ENCODE data around the gene NYAP2. TPM values are rescaled to one million over a fixed set of nuclear protein-coding genes. Genes with fewer than 3 reads are reported as not detected.

The NYAP2 gene
- total RNA-seq, 6 experiments from 2014 or later, result not detected

DNA sequence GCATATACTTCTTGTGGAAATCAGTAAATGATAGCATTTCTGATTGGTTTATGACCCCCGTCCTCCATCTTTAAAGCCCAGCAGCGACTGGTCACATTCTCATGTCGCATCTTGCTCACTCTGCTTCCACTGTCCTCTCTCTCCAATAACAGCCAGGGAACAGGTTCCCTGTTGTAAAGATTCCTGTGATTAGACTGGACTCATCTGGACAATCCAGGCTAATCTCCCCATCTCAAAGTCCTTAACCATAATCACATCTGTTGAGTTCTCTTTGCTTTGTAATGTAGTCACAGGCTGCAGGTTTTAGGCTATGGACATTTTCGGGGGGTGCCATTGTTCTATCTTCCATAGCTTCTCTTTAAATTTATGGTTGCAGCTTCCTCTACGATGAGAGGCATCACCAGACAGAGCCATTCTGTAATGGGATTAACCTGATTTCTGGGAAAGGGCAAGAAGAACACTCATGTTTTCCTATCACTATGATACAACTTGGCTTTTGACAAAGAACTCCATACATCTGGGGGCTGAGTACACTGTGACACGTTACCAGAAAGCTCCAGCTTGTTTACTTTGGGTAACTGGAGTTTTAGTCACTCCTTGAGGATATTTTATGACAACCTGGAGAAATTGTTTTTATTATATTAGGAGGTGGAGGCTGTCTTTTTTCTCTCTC, 159.0 kb downstream of the NYAP2 start:
- H3K4me3 Mint-ChIP-seq, result no peak overlapping the region
- peaks cover 4% of the 10 kb centered on the region; the same call in 1 of the 2 replicates for H3K27me3 Mint-ChIP-seq (ENCODE audit: insufficient read depth)
- TF ChIP-seq, protein P1, sequence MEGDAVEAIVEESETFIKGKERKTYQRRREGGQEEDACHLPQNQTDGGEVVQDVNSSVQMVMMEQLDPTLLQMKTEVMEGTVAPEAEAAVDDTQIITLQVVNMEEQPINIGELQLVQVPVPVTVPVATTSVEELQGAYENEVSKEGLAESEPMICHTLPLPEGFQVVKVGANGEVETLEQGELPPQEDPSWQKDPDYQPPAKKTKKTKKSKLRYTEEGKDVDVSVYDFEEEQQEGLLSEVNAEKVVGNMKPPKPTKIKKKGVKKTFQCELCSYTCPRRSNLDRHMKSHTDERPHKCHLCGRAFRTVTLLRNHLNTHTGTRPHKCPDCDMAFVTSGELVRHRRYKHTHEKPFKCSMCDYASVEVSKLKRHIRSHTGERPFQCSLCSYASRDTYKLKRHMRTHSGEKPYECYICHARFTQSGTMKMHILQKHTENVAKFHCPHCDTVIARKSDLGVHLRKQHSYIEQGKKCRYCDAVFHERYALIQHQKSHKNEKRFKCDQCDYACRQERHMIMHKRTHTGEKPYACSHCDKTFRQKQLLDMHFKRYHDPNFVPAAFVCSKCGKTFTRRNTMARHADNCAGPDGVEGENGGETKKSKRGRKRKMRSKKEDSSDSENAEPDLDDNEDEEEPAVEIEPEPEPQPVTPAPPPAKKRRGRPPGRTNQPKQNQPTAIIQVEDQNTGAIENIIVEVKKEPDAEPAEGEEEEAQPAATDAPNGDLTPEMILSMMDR (IDR thresholded peaks at IDR 0.05), result no peak
- no peaks in the 10 kb centered on the region for H3K4me1 Mint-ChIP-seq (ENCODE audit: low read depth)
- no peak overlapping the region for H3K27ac Mint-ChIP-seq
- H3K9me3 Mint-ChIP-seq, result no peaks in the 10 kb centered on the region
- DNase-seq, result no peak
- H3K36me3 Mint-ChIP-seq (ENCODE audit: low read depth), result no peaks in the 10 kb centered on the region

DNA sequence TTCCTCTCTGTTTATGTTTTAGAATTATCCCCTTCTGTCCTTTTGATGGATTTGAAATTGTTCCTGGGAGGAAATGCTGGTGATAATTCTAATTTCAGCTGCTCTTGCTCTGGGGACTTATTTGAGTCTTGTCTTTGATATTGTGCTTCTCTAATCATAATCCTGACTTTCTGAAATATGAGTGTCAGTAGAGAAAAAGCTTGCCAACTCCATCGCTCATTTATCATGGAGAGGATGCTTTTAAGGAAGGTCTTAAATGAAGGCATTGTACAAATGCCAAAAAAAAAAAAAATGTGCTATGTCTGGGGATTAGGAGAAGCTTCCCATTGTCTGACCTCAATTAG, 159.5 kb downstream of the NYAP2 start:
- TF ChIP-seq, protein P1 (IDR thresholded peaks at IDR 0.05), result no peak
- Mint-ChIP-seq H3K4me3 (no peak overlapping the region), H3K36me3 (ENCODE audit: low read depth) (no peaks in the 10 kb centered on the region), H3K4me1 (ENCODE audit: low read depth) (no peaks in the 10 kb centered on the region), H3K27me3 (ENCODE audit: insufficient read depth) (peaks cover 2% of the 10 kb centered on the region; the same call in 1 of the 2 replicates), H3K27ac (no peak overlapping the region), H3K9me3 (no peaks in the 10 kb centered on the region)
- no peak for DNase-seq

DNA sequence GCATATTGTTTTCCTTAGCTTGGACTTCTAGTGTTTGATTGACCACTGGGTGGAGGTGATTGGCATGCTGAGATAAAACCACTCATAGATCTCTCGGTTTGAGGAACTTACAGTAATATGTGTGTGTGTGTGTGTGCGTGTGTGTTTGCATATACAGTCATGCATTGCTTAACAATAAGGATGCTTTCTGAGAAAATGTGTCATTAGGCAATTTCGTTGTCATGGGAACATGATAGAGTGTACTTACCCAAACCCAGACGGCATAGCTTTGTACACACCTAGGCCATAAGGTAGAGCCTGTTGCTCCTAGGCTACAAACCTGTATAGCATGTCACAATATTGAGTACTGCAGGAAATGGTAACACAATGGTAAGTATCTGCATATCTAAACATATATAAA, 167.3 kb downstream of the NYAP2 start:
- Mint-ChIP-seq H3K9me3 (peaks cover 2% of the 10 kb centered on the region), H3K27me3 (ENCODE audit: insufficient read depth) (no peaks in the 10 kb centered on the region; the same call in 1 of the 2 replicates), H3K4me1 (ENCODE audit: low read depth) (no peaks in the 10 kb centered on the region), H3K36me3 (ENCODE audit: low read depth) (no peaks in the 10 kb centered on the region), H3K27ac (no peak overlapping the region), H3K4me3 (no peak overlapping the region)
- TF ChIP-seq, protein P1 (IDR thresholded peaks at IDR 0.05), result no peak
- DNase-seq, result no peak

DNA sequence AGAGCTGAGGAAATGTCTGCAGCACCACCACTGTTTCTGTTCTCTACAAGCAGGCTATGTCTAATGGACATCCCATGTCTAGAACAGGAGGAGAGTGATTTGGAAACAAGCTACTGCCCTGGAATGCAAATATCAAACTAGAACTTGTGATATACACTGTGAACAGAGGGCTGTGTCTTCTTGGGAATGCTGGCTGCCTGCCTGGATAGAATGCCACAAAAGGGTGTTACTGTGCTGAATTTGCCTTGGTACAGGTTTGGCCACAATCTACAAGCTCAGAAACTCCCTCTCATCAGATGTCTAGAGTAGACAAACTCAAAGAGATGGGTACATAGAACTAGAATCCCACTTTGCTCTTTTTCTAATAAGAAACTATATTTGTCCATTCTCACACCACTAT, 170.5 kb downstream of the NYAP2 start:
- no peak for DNase-seq
- TF ChIP-seq, protein P1 (IDR thresholded peaks at IDR 0.05), result no peak
- H3K4me3 Mint-ChIP-seq, result no peak overlapping the region

DNA sequence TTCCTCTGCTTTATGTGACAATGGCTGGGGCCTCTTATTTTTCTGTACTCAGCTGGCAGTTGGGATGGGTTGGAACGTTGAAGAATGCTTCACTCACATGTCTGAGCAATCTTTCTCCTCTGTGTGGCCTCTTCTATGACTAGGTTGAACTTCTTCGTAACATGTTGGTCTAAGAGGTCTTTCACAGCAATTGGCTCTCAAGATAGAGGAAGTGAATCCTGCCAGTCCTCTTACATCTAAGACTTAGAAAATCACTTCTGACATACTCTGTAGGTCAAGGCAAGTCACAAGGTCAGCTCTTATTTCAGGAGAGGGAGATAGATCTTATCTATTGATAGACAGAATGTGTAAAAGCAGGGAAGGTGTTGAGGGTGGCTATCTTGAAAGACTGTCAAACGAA, 174.1 kb downstream of the NYAP2 start:
- no peak overlapping the region for H3K27ac Mint-ChIP-seq
- no peaks in the 10 kb centered on the region for H3K27me3 Mint-ChIP-seq (ENCODE audit: insufficient read depth)
- no peak overlapping the region for H3K4me3 Mint-ChIP-seq
- H3K36me3 Mint-ChIP-seq (ENCODE audit: low read depth), result no peaks in the 10 kb centered on the region
- peaks cover 6% of the 10 kb centered on the region for H3K9me3 Mint-ChIP-seq
- TF ChIP-seq, protein P1 (IDR thresholded peaks at IDR 0.05), result no peak
- no peak for DNase-seq
- H3K4me1 Mint-ChIP-seq (ENCODE audit: low read depth), result no peaks in the 10 kb centered on the region

More for the DNA sequence above, 170.5 kb downstream of the NYAP2 start:
- Mint-ChIP-seq H3K9me3 (peaks cover 6% of the 10 kb centered on the region), H3K4me1 (ENCODE audit: low read depth) (no peaks in the 10 kb centered on the region), H3K27me3 (ENCODE audit: insufficient read depth) (no peaks in the 10 kb centered on the region), H3K36me3 (ENCODE audit: low read depth) (no peaks in the 10 kb centered on the region), H3K27ac (no peak overlapping the region)

Data from HFFc6 (cell line).